B cell (primary cell): ENCODE measurements around the gene ABHD10. TPM values are rescaled to one million over a fixed set of nuclear protein-coding genes. Genes with fewer than 3 reads are reported as not detected.

ENCODE experiments used
- ATAC-seq: fragments of 200-7000 bp; cut with Tn5 transposase; one replicate; pipeline ENCODE4 v1.10.0; 2021; ENCODE audit warnings: low read depth, mild to moderate bottlenecking, moderate number of reproducible peaks, moderate library complexity
- CTCF ChIA-PET: fragments of 350-600 bp; sonication (Branson Sonifier 250); formaldehyde crosslinking; loops from one replicate; lab custom pipeline; 2021; ENCODE audit warnings: antibody characterized with exemption, inconsistent platforms; lab: Charles Lee
- POLR2A ChIA-PET: fragments of 350-600 bp; sonication (Branson Sonifier 250); formaldehyde crosslinking; loops from one replicate; lab custom pipeline; 2021; ENCODE audit warnings: antibody characterized with exemption; lab: Charles Lee
- DNase-seq: peaks from one replicate; pipeline ENCODE4 v3.0.0; 2013
- H2AFZ ChIP-seq: 2 replicates; pipeline ENCODE4 v1.6.1; 2012; ENCODE audit warnings: mild to moderate bottlenecking, low read depth, low read length; ENCODE audit not compliant: insufficient read depth, poor library complexity, severe bottlenecking
- H3K27ac ChIP-seq, 2 donors: 1 replicate in 1 of 2; 2 replicates in 1 of 2; pipeline ENCODE4 v1.5.1; 2012 to 2013; ENCODE audit warnings: low read length in 2 of 2, mild to moderate bottlenecking in 2 of 2, moderate library complexity in 1 of 2
- H3K27me3 ChIP-seq, 4 experiments: fragments of 200-600 bp in 1 of 4; sonication (generic) in 1 of 4; replicated peaks in 1 of 4; 1 replicate in 2 of 4; 2 replicates in 2 of 4; pipeline versions ENCODE4 v1.6.1 to v1.7.0; 2013 to 2016; ENCODE audit warnings: low read length in 3 of 4, mild to moderate bottlenecking in 2 of 4, mixed read lengths in 1 of 4, moderate library complexity in 1 of 4; ENCODE audit not compliant: insufficient read depth in 4 of 4, control insufficient read depth in 3 of 4; ENCODE audit errors: control extremely low read depth in 1 of 4
- H3K36me3 ChIP-seq, 2 experiments: replicated peaks in 1 of 2; 1 replicate in 1 of 2; 2 replicates in 1 of 2; pipeline versions ENCODE4 v1.6.1 to v1.7.1; 2013; ENCODE audit warnings: low read length in 1 of 2; ENCODE audit not compliant: insufficient read depth in 2 of 2, control insufficient read depth in 1 of 2; ENCODE audit errors: control extremely low read depth in 1 of 2, extremely low read depth in 1 of 2
- H3K4me1 ChIP-seq, 2 donors: fragments of 200-600 bp in 1 of 2; sonication (generic) in 1 of 2; 1 replicate in 1 of 2; 2 replicates in 1 of 2; pipeline versions ENCODE4 v1.5.1 to v1.6.1; 2013 to 2017; ENCODE audit warnings: low read length in 2 of 2; ENCODE audit not compliant: control insufficient read depth in 2 of 2, insufficient read depth in 2 of 2
- H3K4me2 ChIP-seq: replicated peaks from 2 replicates; pipeline ENCODE3; 2012; ENCODE audit warnings: mild to moderate bottlenecking, low read depth, low read length; ENCODE audit not compliant: poor library complexity, severe bottlenecking
- H3K4me3 ChIP-seq, 5 experiments: fragments of 200-600 bp in 1 of 5; sonication (generic) in 1 of 5; 1 replicate in 3 of 5; 2 replicates in 2 of 5; pipeline versions ENCODE4 v1.5.1 to v1.7.0; 2011 to 2016; ENCODE audit warnings: low read length in 4 of 5, mild to moderate bottlenecking in 4 of 5, low read depth in 2 of 5, control low read depth in 1 of 5, moderate library complexity in 1 of 5; ENCODE audit not compliant: insufficient read depth in 1 of 5; ENCODE audit errors: control extremely low read depth in 1 of 5, extremely low read depth in 1 of 5
- H3K79me2 ChIP-seq: fragments of 200-600 bp; sonication (generic); one replicate; pipeline ENCODE4 v1.6.0; 2016; ENCODE audit warnings: low read length; ENCODE audit not compliant: control insufficient read depth, insufficient read depth
- H3K9ac ChIP-seq: fragments of 200-600 bp; sonication (generic); 2 replicates; pipeline ENCODE4 v1.6.1; 2017; ENCODE audit warnings: mild to moderate bottlenecking, low read length, moderate library complexity
- H3K9me3 ChIP-seq, 3 donors: one replicate each; pipeline versions ENCODE4 v1.6.1 to v1.7.1; 2013; ENCODE audit warnings: low read length in 2 of 3; ENCODE audit not compliant: control insufficient read depth in 2 of 3, insufficient read depth in 1 of 3; ENCODE audit errors: control extremely low read depth in 1 of 3
- H4K20me1 ChIP-seq: 2 replicates; pipeline ENCODE4 v1.6.0; 2012; ENCODE audit warnings: mild to moderate bottlenecking, low read length; ENCODE audit not compliant: insufficient read depth, control insufficient read depth, poor library complexity, severe bottlenecking
- H3K27ac Mint-ChIP-seq: one replicate; pipeline ENCODE4 v1.8.0; 2021; ENCODE audit warnings: mixed read lengths
- H3K27me3 Mint-ChIP-seq: one replicate; pipeline ENCODE4 v1.8.0; 2021; ENCODE audit warnings: mixed read lengths
- H3K4me1 Mint-ChIP-seq: one replicate; pipeline ENCODE4 v1.8.0; 2021; ENCODE audit warnings: mixed read lengths
- H3K4me3 Mint-ChIP-seq: one replicate; pipeline ENCODE4 v1.8.0; 2021; ENCODE audit warnings: mixed read lengths
- H3K9me3 Mint-ChIP-seq: one replicate; pipeline ENCODE4 v1.8.0; 2022; ENCODE audit warnings: mixed read lengths; ENCODE audit not compliant: insufficient read depth
- CTCF ChIP-seq: fragments of 200-600 bp; IDR thresholded peaks from one replicate; pipeline ENCODE4 v1.8.0; 2022; ENCODE audit warnings: antibody characterized with exemption, mild to moderate bottlenecking
- EZH2 ChIP-seq: IDR thresholded peaks from 2 replicates; pipeline ENCODE4 v1.6.1; 2012; ENCODE audit warnings: borderline replicate concordance, low read depth, mild to moderate bottlenecking, moderate library complexity, low read length; ENCODE audit not compliant: insufficient read depth, poor library complexity, severe bottlenecking
- WGBS: methylation state at CpG from one replicate; pipeline ENCODE4 v1.1.5; 2013; ENCODE audit warnings: missing lambda C conversion rate; ENCODE audit not compliant: insufficient coverage; 5-methylcytosine and 5-hydroxymethylcytosine counted together
- intact Hi-C: fragments of 100-400 bp; cut with micrococcal nuclease; formaldehyde crosslinking; loops from one replicate; pipeline ENCODE4 v1.10.0; 2022
- polyA plus RNA-seq: library from polyadenylated mRNA; depleted of rRNA; stranded (reverse); fragments of >200 nt; gene quantifications from 2 replicates; pipeline ENCODE4 v1.2.3, GENCODE V29; 2012
- total RNA-seq, 2 donors: library from RNA; stranded (reverse); fragments of 120-200 nt in 1 of 2; gene quantifications; 1 replicate in 1 of 2; 2 replicates in 1 of 2; pipeline versions ENCODE4 v1.2.3 to v1.2.4, GENCODE V29; 2013 to 2022

The ABHD10 gene
- total and polyA plus RNA-seq, 2 donors (not counting 1 experiment from before 2014, with no cell fraction given): 22.1 to 40.1 TPM

GRCh38 chr3:112010636-112011035 lies 31.8 kb downstream of the ABHD10 start:
- Histone ChIP-seq H3K4me1 (peaks cover 0 to 3% of the 10 kb centered on the region in 2 donors), H3K9me3 (no peaks in the 10 kb centered on the region), H3K4me2 (no peak overlapping the region), H3K36me3 (no peaks in the 10 kb centered on the region), H3K9ac (no peak overlapping the region), H3K4me3 (no peak overlapping the region), H4K20me1 (no peaks in the 10 kb centered on the region), H3K27me3 (no peaks in the 10 kb centered on the region), H3K79me2 (no peaks in the 10 kb centered on the region), H3K27ac (no peak overlapping the region), H2AFZ (peak overlapping the region; percentile 3)
- no peak overlapping the region for H3K4me3 Mint-ChIP-seq
- no peak for DNase-seq
- peaks cover 9% of the 10 kb centered on the region for H3K4me1 Mint-ChIP-seq
- TF ChIP-seq CTCF (no peak), EZH2 (no peak)
- intact Hi-C loops: no loop called here
- no peak for ATAC-seq
- H3K9me3 Mint-ChIP-seq: no peaks in the 10 kb centered on the region
- no peaks in the 10 kb centered on the region for H3K27me3 Mint-ChIP-seq
- WGBS: 42% methylated on average over 2 of the region's 3 CpGs
- ChIA-PET CTCF (interaction anchor here (0.7 to 4.8 kb wide), 3 partner anchors 20 to 295 kb away, joined by 3 to 81 read pairs (median 3); no protein-coding TSS in a partner anchor), POLR2A (no interaction called here)
- H3K27ac Mint-ChIP-seq: no peak overlapping the region

- intact Hi-C loops: no loop called here
- Histone ChIP-seq H3K36me3 (no peaks in the 10 kb centered on the region), H3K9ac (no peak overlapping the region), H2AFZ (no peak overlapping the region), H4K20me1 (no peaks in the 10 kb centered on the region), H3K79me2 (no peaks in the 10 kb centered on the region), H3K9me3 (no peaks in the 10 kb centered on the region), H3K27ac (no peak overlapping the region), H3K4me1 (peaks cover 0 to 3% of the 10 kb centered on the region in 2 donors), H3K27me3 (no peaks in the 10 kb centered on the region), H3K4me3 (no peak overlapping the region), H3K4me2 (no peak overlapping the region)
- no peak for TF ChIP-seq CTCF
- TF ChIP-seq EZH2: no peak
- Mint-ChIP-seq H3K27ac (no peak overlapping the region), H3K9me3 (no peaks in the 10 kb centered on the region), H3K4me1 (peaks cover 9% of the 10 kb centered on the region), H3K27me3 (no peaks in the 10 kb centered on the region), H3K4me3 (no peak overlapping the region)
- ChIA-PET CTCF (interaction anchor here (1.4 to 4.8 kb wide), 5 partner anchors 13 to 32 kb away, joined by 3 to 81 read pairs (median 10); no protein-coding TSS in a partner anchor), POLR2A (no interaction called here)
- ATAC-seq: no peak
- no peak for DNase-seq
- WGBS: 75% methylated on average over 4 of the region's 6 CpGs
Measured at GRCh38 chr3:112011376-112011940, 32.6 kb downstream of the ABHD10 start.
